Natural killer cell treated with Interleukin-12 subunit alpha and Interleukin-12 subunit beta and Interleukin-15 and Interleukin-18, amount 100 ng/mL, for 72 hours (primary cell): ENCODE measurements around the gene C9orf50. TPM values are rescaled to one million over a fixed set of nuclear protein-coding genes. Genes with fewer than 3 reads are reported as not detected.
"Not testable (repeated sequence)": the region's sequence is repeated elsewhere in the genome, so short reads cannot be mapped to it uniquely, and the experiment has no call there.

Experiments
- ATAC-seq, 2 donors: fragments of 150-1000 bp; cut with Tn5 transposase in 1 of 2; sonication (Bioruptor Pico), chemical (Tn5 transposase) in 1 of 2; 2 replicates each; pipeline ENCODE4 v1.10.0; 2021
- DNase-seq: peaks from one replicate; pipeline ENCODE4 v3.0.0; 2022; ENCODE audit warnings: low spot score
- H3K27ac Mint-ChIP-seq, 2 donors: 1 replicate in 1 of 2; 2 replicates in 1 of 2; pipeline ENCODE4 v1.8.0; 2022; ENCODE audit warnings: mixed read lengths in 2 of 2, mild to moderate bottlenecking in 1 of 2, moderate library complexity in 1 of 2
- H3K27me3 Mint-ChIP-seq, 2 donors: 1 replicate in 1 of 2; 2 replicates in 1 of 2; pipeline ENCODE4 v1.8.0; 2022; ENCODE audit warnings: mixed read lengths in 2 of 2
- H3K36me3 Mint-ChIP-seq: one replicate; pipeline ENCODE4 v1.8.0; 2022; ENCODE audit warnings: mixed read lengths
- H3K4me1 Mint-ChIP-seq, 2 donors: 1 replicate in 1 of 2; 2 replicates in 1 of 2; pipeline ENCODE4 v1.8.0; 2022; ENCODE audit warnings: low read depth in 2 of 2, mixed read lengths in 2 of 2, mild to moderate bottlenecking in 1 of 2
- H3K4me3 Mint-ChIP-seq: one replicate; pipeline ENCODE4 v1.8.0; 2022; ENCODE audit warnings: mixed read lengths
- H3K9me3 Mint-ChIP-seq: 2 replicates; pipeline ENCODE4 v1.8.0; 2022; ENCODE audit warnings: mixed read lengths
- total RNA-seq, 2 donors: library from RNA; stranded (reverse); gene quantifications; one replicate each; pipeline ENCODE4 v1.2.3, GENCODE V29; 2022

Gene C9orf50
- total RNA-seq, 2 donors from 2014 or later: not detected

DNA sequence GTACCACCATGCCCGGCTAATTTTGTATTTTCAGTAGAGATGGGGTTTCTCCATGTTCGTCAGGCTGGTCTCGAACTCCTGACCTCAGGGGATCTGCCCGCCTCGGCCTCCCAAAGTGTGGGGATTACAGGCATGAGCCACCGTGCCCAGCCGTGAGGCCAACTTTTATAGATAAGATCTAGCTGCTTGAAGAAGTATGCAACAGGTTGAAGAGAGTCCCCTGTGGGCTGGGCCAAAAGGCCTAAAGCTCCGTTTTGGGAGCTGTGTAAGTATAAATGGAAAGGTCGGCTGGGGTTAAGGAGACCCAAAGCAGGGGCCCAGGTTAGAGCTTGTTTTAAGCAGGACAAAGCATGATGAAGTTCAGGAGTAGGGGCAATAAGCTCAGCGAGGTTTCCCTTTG is 28.1 kb downstream of the C9orf50 start:
- H3K27ac Mint-ChIP-seq: not testable (repeated sequence)

DNA sequence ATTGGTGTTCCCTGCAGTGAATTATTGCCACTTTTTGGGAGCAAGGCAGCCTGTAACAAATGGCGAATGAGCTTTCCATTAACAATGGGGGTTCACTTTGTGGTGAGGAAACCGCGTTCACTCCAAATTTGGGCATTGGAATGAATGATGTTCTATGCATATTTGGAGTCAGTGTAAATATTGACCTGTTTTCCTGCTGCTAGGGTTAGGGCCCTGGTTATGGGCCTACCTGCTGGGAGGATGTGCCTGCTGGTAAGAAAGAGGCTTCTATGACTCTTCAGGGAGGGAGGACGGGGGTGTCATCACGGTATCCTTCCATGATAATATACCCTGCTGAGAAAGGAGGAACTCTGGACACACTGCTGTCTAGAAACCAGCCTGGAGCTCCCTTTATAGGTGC is 29.0 kb downstream of the C9orf50 start:
- H3K4me3 Mint-ChIP-seq: no peak overlapping the region
- peaks cover 26 to 35% of the 10 kb centered on the region in 2 donors for H3K27me3 Mint-ChIP-seq
- no peak overlapping the region for H3K27ac Mint-ChIP-seq
- no peak for DNase-seq
- no peak for ATAC-seq
- peaks cover 4 to 6% of the 10 kb centered on the region in 2 donors for H3K4me1 Mint-ChIP-seq
- no peaks in the 10 kb centered on the region for H3K9me3 Mint-ChIP-seq
- H3K36me3 Mint-ChIP-seq: no peaks in the 10 kb centered on the region

More for the DNA sequence above, 28.1 kb downstream of the C9orf50 start:
- peaks cover 26 to 35% of the 10 kb centered on the region in 2 donors for H3K27me3 Mint-ChIP-seq
- H3K4me1 Mint-ChIP-seq, ATAC-seq, H3K4me3 Mint-ChIP-seq, DNase-seq, H3K9me3 Mint-ChIP-seq, H3K36me3 Mint-ChIP-seq: not testable (repeated sequence)

DNA sequence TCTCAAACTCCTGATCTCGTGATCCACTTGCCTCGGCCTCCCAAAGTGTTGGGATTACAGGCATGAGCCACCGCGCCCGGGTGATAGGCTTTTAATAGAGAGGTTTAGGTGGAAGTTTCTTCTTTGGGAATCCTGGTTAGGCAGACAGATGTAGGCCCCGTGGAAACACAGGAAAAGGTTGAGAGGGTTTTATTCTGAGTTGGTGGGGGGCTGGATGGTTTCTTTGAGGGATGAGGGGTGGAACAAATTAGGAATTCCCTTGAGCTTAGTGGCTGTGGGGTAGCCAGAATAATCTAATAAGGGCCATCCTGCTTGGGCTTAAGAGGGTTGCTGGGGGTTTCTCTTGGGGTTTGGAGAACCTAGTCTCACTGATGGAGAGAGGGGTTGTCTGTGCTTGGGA is 30.4 kb downstream of the C9orf50 start:
- no peak for ATAC-seq
- H3K4me1 Mint-ChIP-seq: peaks cover 2 to 4% of the 10 kb centered on the region in 2 donors
- H3K27me3 Mint-ChIP-seq: peaks cover 25 to 26% of the 10 kb centered on the region in 2 donors
- H3K9me3 Mint-ChIP-seq: no peaks in the 10 kb centered on the region
- no peaks in the 10 kb centered on the region for H3K36me3 Mint-ChIP-seq
- H3K27ac Mint-ChIP-seq: no peak overlapping the region
- no peak overlapping the region for H3K4me3 Mint-ChIP-seq
- no peak for DNase-seq

DNA sequence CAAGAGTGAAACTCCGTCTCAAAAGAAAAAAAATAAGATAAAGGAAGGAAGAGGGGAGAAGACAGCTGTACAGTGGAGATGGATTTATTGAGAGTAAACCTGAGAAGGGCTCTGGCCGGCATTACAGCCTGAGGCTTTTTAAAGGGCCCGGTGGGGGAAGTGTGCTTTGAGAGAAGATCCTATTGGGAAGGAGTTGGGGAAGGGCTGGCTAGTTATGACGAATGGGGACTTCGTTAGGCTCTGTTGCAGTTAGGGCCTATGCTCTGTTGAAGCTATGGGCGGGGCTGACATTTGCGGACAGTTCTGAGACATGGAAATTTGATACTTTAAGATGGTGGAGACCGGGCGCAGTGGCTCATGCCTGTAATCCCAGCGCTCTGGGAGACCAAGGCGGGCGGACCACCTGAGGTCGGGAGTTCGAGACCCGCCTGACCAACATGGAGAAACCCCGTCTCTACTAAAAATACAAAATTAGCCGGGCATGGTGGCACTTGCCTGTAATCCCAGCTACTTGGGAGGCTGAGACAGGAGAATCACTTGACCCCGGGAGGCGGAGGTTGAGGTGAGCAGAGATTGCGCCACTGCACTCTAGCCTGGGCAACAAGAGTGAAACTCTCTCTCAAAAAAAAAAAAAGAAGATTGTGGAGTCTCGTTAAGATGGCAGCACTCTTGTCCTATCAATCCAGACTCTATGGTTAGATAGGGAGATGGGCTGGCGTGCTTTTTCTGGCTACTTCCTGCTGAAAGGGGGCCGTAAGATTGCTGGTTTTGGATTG is 33.2 kb downstream of the C9orf50 start:
- DNase-seq (no peak), ATAC-seq (no peak)
- Mint-ChIP-seq H3K36me3 (no peaks in the 10 kb centered on the region), H3K27ac (no peak overlapping the region), H3K27me3 (peaks cover 9 to 10% of the 10 kb centered on the region in 2 donors), H3K9me3 (no peaks in the 10 kb centered on the region), H3K4me1 (peaks cover 8 to 11% of the 10 kb centered on the region in 2 donors), H3K4me3 (no peak overlapping the region)

DNA sequence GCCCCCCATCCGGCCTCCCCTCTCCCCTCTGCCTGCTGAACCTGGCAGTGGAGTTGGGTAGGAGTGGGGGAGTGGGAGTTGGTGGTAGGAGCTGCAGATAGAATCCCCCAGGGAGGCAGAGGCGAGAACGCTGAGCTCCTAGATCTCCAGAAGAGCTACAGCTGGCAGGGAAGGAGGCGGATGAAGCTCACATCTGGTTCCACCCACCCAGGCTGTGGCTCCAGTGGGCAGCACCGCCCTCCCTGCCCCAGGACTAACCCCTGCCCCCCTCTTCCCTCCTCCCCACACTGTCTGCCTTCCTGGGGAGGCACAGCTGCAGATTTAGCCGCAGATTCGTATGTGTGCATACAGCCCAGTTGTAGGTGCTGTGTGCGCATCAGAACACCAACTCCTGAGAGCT is 34.2 kb downstream of the C9orf50 start:
- ATAC-seq: no peak
- H3K27me3 Mint-ChIP-seq: peaks cover 9 to 10% of the 10 kb centered on the region in 2 donors
- H3K9me3 Mint-ChIP-seq: no peaks in the 10 kb centered on the region
- H3K36me3 Mint-ChIP-seq: no peaks in the 10 kb centered on the region
- H3K27ac Mint-ChIP-seq: no peak overlapping the region
- peaks cover 8 to 11% of the 10 kb centered on the region in 2 donors for H3K4me1 Mint-ChIP-seq
- H3K4me3 Mint-ChIP-seq: no peak overlapping the region
- no peak for DNase-seq

DNA sequence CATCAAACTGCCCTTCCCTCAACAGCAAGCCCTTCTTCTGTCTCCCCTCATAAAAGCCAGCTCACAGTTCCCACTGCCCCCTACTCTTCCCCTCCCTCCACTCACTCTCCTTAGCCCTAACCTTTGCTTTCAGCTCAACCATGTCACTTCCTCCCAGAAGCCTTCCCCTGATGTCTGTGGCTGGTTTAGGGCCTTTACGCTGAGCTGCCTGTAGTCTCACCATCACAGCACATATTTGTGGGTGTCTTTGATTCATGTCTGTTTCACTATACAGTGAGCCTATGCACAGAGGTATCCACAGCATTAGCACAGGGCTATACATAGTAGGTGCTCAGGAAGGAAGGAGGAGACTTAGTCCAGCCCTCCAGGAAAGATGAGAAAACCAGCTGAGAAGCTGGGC is 34.7 kb downstream of the C9orf50 start:
- no peak for DNase-seq
- no peaks in the 10 kb centered on the region for H3K9me3 Mint-ChIP-seq
- H3K4me3 Mint-ChIP-seq: no peak overlapping the region
- H3K27ac Mint-ChIP-seq: no peak overlapping the region
- peaks cover 8 to 11% of the 10 kb centered on the region in 2 donors for H3K4me1 Mint-ChIP-seq
- ATAC-seq: no peak
- peaks cover 9 to 10% of the 10 kb centered on the region in 2 donors for H3K27me3 Mint-ChIP-seq
- no peaks in the 10 kb centered on the region for H3K36me3 Mint-ChIP-seq

DNA sequence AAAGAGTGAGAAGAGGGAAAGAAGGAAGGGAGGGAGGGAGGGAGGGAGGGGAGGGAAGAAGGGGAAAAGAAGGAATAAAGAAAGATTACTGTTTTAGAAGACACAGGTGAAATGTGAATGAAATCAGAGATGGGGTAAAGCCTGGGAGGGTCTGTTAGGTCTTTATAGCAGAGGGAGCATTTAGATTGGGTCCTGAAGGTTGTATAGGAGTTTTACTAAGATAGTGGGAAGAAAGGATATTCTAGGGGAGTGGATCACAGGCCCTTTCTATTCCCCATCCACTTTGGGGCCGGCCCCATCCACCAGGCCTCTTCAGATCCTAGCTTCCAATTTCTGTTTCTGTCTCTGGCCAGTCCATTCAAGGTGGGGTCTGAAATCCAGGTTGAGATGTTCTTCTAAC is 35.5 kb downstream of the C9orf50 start:
- Mint-ChIP-seq H3K36me3 (no peaks in the 10 kb centered on the region), H3K9me3 (no peaks in the 10 kb centered on the region), H3K27me3 (peaks cover 4 to 10% of the 10 kb centered on the region in 2 donors), H3K4me1 (peaks cover 8 to 13% of the 10 kb centered on the region in 2 donors), H3K4me3 (no peak overlapping the region), H3K27ac (peak overlapping the region in 1 of 2 donors; percentile 95)
- ATAC-seq: no peak
- DNase-seq: no peak

DNA sequence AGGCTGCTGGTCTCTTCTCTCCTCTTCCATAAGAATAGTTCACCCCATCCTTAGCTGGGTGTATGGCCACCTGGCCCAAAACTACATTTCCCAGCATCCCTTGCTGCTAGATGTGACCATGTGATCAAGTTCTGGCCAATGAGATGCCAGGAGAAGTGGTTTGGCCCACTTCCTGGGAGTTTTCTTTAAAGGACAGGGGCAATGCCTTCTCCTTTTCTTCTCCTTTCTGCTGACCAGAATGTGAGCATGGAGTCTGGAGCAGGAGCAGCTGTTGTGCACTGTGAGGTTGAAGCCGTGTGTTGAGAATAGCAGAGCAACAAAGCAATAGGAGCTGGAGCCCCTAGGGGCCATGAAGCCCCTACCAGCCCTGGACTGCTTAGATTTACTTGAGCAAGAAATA is 36.8 kb downstream of the C9orf50 start:
- Mint-ChIP-seq H3K27me3 (peaks cover 0 to 9% of the 10 kb centered on the region in 2 donors), H3K9me3 (no peaks in the 10 kb centered on the region)
- no peak for DNase-seq

DNA sequence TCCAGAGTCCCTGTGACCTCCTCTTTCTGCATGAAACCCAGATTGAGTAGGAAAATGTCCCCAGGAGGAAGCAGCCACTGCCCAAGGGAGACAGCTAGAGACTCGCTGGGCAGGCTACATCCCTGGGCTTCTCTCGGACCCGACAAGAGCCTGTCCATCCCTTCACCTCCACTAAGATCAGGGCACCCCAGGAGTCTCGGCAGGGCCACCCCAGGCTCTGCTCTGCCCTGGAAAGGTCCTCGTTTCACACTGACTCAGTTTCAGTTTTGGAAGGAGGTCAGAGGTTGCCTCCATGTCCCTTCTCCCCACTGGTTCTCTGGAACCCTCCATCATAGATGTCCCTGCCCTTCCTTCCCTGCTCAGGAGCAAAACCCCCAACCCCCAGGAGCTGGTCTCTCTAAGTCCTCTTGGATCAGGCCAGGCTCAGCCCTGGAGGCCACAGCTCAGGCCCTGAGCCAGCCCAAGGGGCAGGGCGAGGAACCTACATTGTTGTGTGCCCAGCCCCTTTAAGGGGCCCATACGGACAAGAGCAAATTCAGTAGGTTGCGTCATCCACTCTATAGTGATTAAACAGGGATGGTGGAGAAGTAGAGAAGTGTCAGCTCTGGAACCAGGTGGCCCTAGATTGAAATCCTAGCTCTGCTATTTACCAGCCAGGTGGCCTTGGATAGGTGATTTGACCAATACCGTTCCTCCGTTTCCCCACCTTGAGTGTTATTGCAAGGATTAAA is 37.4 kb downstream of the C9orf50 start:
- no peak for ATAC-seq
- Mint-ChIP-seq H3K9me3 (no peaks in the 10 kb centered on the region), H3K36me3 (no peaks in the 10 kb centered on the region), H3K4me1 (peaks cover 8 to 13% of the 10 kb centered on the region in 2 donors), H3K27ac (peak overlapping the region in 1 of 2 donors; percentile 76), H3K4me3 (no peak overlapping the region), H3K27me3 (peaks cover 0 to 2% of the 10 kb centered on the region in 2 donors)
- DNase-seq: no peak

More for the DNA sequence above, 36.8 kb downstream of the C9orf50 start:
- Mint-ChIP-seq H3K4me3 (no peak overlapping the region), H3K27ac (peak overlapping the region; percentile 76 to 95), H3K4me1 (peaks cover 8 to 13% of the 10 kb centered on the region in 2 donors), H3K36me3 (no peaks in the 10 kb centered on the region)
- peak; percentile 58 to 87 for ATAC-seq

DNA sequence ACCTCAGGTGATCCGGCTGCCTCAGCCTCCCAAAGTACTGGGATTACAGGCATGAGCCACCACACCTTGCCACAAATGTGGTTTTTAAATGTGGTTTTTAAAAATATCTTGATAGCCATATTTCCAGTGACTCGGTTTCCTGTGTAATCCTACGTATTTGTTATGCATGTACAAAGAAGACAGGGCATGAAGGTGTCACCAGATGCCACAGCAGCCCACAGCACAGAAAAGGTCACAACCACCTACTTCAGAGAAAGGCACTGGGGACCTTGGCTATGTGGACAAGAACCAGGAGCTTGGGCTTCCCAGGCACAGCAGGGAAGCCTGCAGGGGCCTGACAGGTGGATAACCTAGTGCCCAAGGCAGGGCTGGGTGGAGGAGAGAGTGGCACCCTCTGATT is 38.0 kb downstream of the C9orf50 start:
- DNase-seq (no peak), ATAC-seq (no peak)
- Mint-ChIP-seq H3K9me3 (no peaks in the 10 kb centered on the region), H3K27ac (no peak overlapping the region), H3K4me1 (peaks cover 8 to 15% of the 10 kb centered on the region in 2 donors), H3K4me3 (no peak overlapping the region), H3K27me3 (no peaks in the 10 kb centered on the region), H3K36me3 (no peaks in the 10 kb centered on the region)

DNA sequence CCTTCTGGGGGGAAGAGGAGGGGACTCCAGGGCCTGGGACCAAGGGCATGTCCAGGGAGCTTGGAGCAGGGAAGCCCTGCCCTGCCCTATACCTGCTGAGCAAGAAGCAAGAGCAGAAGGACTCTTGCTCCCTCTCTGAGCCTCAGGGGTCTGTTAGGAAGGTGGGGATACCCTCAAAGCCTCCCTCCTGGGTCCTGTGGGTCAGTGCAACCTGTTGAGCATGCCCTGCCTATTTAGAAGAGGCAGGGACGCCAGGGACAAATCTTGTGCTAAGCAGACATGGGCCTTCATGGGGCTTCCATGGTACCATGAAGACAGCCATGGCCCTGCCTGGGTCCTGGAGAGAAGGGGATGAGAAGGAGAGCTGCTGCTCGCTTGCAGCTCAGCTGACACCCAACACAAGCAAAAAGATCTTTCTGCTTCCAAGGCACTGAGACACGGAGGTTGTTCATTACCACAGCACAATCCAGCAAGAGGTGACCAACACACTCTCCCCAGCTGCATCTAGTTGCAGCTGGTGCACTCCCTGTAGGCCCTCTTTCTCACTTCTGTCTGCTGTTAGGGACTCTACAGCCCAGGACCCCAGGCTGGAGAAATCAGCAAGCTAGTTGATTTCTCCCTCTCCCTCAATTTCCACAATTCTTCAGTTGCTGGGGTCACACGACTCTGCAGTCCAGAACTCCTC is 39.3 kb downstream of the C9orf50 start:
- no peaks in the 10 kb centered on the region for H3K9me3 Mint-ChIP-seq
- H3K27me3 Mint-ChIP-seq: peaks cover under 1 to 3% of the 10 kb centered on the region in 2 donors
- no peak for ATAC-seq
- no peak overlapping the region for H3K27ac Mint-ChIP-seq
- H3K36me3 Mint-ChIP-seq: no peaks in the 10 kb centered on the region
- H3K4me1 Mint-ChIP-seq: peaks cover 8 to 17% of the 10 kb centered on the region in 2 donors
- no peak for DNase-seq
- H3K4me3 Mint-ChIP-seq: no peak overlapping the region

DNA sequence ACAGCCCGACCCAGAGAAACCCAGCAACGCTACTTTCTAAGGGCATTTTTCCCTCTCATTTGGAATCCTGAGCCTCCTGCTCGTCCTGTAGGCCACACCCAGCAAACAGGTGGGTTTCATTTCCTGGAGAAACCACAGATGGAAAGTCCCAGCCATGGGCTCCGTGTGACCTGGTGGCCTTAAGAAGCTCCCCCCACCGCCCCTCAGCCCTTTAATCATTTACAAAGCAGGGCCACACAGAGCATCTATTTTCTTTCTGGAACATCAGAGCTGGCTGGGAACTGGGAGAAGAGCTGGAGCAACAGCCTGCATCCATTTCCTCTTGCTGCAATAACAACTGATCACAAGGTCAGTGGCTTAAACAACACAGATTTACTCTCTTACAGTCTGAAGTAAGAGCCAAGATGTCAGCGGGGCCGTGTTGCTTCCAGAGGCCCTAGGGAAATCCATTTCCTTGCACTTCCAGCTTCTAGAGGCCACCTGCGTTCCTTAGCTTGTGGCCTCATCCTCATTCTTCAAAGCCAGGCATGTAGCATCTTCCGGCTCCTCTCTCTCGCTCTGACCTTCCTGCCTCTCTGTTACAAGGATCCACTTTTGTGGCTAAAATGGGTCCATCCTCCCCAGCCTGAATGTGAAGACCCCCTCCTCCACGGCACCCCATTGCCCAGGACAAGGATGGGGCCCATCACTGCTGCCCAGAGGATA is 40.5 kb downstream of the C9orf50 start:
- Mint-ChIP-seq H3K36me3 (no peaks in the 10 kb centered on the region), H3K27me3 (peaks cover 3 to 10% of the 10 kb centered on the region in 2 donors), H3K4me1 (peaks cover 8 to 17% of the 10 kb centered on the region in 2 donors), H3K27ac (no peak overlapping the region), H3K9me3 (no peaks in the 10 kb centered on the region), H3K4me3 (no peak overlapping the region)
- DNase-seq: no peak
- ATAC-seq: peak in 1 of 2 donors; percentile 2

DNA sequence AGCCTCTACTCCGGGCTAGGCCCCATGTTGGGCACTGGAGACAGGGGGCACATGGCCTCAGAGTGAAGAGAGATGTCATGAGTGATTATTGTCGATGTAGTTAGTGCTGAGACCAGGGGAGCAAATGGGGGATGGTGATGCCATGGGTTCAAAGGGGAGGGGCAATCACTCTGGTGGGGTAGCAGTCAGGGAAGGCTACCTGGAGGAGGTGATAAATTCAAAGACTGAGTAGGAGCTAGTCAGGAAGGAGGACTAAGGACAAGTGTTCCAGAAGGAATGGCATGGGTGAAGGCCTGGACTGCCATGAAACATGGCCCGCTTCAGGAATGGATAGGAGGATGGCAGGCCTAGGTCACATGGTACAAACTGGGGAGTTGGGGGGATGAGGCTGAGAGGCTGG is 41.6 kb downstream of the C9orf50 start:
- Mint-ChIP-seq H3K27me3 (peaks cover 3 to 10% of the 10 kb centered on the region in 2 donors), H3K27ac (no peak overlapping the region), H3K4me3 (no peak overlapping the region), H3K9me3 (no peaks in the 10 kb centered on the region), H3K4me1 (peaks cover 4 to 14% of the 10 kb centered on the region in 2 donors), H3K36me3 (no peaks in the 10 kb centered on the region)
- DNase-seq (no peak), ATAC-seq (no peak)
